GM18502 (cell line): ENCODE measurements around the gene UGP2.
"Not testable (repeated sequence)": the region's sequence is repeated elsewhere in the genome, so short reads cannot be mapped to it uniquely, and the experiment has no call there.

ENCODE experiments used
- ATAC-seq: cut with Tn5 transposase; IDR thresholded peaks from one replicate; pipeline ENCODE4 v1.9.1; 2021; ENCODE audit warnings: mild to moderate bottlenecking; ENCODE audit not compliant: unreplicated experiment, poor library complexity

The UGP2 gene

GRCh38 chr2:63837036-63837594 is 4.6 kb upstream of the UGP2 start:
- no peak for ATAC-seq

GRCh38 chr2:63840081-63840784 is 1.5 kb upstream of the UGP2 start:
- peak; percentile 36 for ATAC-seq

GRCh38 chr2:63840785-63841253 is 877 bp upstream of the UGP2 start:
- peak; percentile 93 for ATAC-seq

- ATAC-seq = no peak
Measured at GRCh38 chr2:63842149-63843061, 709 bp downstream of the UGP2 start.

GRCh38 chr2:63843093-63843492 is 1.4 kb downstream of the UGP2 start:
- no peak for ATAC-seq

GRCh38 chr2:63843791-63844190 is 2.1 kb downstream of the UGP2 start:
- no peak for ATAC-seq

- no peak for ATAC-seq
Measured at GRCh38 chr2:63844616-63845015, 2.9 kb downstream of the UGP2 start.

- no peak for ATAC-seq
Measured at GRCh38 chr2:63845866-63846265, 4.2 kb downstream of the UGP2 start.

- ATAC-seq = no peak
Measured at GRCh38 chr2:63846487-63846886, 4.8 kb downstream of the UGP2 start.

- ATAC-seq = not testable (repeated sequence)
Measured at GRCh38 chr2:63847571-63847970, 5.9 kb downstream of the UGP2 start.

GRCh38 chr2:63849381-63850203 is 7.9 kb downstream of the UGP2 start:
- no peak for ATAC-seq

GRCh38 chr2:63850204-63850571 is 8.5 kb downstream of the UGP2 start:
- ATAC-seq = no peak

- ATAC-seq = peak; percentile 48
Measured at GRCh38 chr2:63850649-63851048, 9.0 kb downstream of the UGP2 start.

- ATAC-seq = no peak
Measured at GRCh38 chr2:63851691-63852311, 10.1 kb downstream of the UGP2 start.

- no peak for ATAC-seq
Measured at GRCh38 chr2:63853527-63854310, 12.0 kb downstream of the UGP2 start.

- ATAC-seq = no peak
Measured at GRCh38 chr2:63855418-63856302, 14.0 kb downstream of the UGP2 start.

- no peak for ATAC-seq
Measured at GRCh38 chr2:63856303-63856603, 14.6 kb downstream of the UGP2 start.

- no peak for ATAC-seq
Measured at GRCh38 chr2:63858291-63858690, 16.6 kb downstream of the UGP2 start.
